ENCODE data around the gene MDC1. TPM values are rescaled to one million over a fixed set of nuclear protein-coding genes. Genes with fewer than 3 reads are reported as not detected.
"Not testable (repeated sequence)": the region's sequence is repeated elsewhere in the genome, so short reads cannot be mapped to it uniquely, and the experiment has no call there.

MDC1 gene
- total RNA-seq, 1 donor, result 12.1 TPM

DNA sequence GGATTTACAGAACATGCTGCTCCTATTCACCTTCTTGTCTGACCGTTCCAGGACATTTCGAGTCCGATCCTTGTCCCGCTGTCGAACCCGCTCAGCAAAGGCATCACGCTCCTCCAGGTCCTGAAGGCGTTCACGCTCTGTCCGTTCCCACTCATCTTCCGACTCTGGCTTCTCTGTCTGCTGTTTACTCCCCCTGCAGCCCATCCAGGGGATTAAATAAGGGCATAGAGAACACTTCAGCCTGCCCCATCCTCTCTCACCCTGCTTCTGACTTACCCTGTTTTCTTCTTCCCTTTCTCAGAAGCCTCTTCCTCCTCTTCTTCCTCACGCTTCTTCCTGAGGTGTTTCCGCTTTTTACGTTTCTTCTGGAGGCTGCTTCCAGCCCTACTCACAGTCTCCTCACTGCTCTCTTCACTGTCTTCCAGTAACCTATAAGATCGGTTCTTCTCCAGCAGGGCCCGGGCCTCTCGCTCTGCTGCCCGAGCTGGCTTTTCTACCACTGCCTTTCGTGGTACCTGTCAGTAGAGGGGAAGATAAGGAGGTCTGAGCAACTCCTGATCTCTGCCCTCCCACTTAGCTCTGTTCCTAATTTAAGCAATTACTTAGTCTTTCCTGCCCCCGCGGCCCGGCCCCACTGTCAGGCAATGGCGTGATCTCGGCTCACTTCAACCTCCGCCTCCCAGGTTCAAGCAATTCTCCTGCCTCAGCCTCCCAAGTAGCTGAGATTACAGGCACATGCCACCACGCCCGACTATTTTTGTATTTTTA, 46.1 kb downstream of the MDC1 start:
- TF ChIP-seq, protein P1, sequence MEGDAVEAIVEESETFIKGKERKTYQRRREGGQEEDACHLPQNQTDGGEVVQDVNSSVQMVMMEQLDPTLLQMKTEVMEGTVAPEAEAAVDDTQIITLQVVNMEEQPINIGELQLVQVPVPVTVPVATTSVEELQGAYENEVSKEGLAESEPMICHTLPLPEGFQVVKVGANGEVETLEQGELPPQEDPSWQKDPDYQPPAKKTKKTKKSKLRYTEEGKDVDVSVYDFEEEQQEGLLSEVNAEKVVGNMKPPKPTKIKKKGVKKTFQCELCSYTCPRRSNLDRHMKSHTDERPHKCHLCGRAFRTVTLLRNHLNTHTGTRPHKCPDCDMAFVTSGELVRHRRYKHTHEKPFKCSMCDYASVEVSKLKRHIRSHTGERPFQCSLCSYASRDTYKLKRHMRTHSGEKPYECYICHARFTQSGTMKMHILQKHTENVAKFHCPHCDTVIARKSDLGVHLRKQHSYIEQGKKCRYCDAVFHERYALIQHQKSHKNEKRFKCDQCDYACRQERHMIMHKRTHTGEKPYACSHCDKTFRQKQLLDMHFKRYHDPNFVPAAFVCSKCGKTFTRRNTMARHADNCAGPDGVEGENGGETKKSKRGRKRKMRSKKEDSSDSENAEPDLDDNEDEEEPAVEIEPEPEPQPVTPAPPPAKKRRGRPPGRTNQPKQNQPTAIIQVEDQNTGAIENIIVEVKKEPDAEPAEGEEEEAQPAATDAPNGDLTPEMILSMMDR (IDR thresholded peaks at IDR 0.05; ENCODE audit: insufficient read depth, low read length), result peak; percentile 31
- no peak for DNase-seq (ENCODE audit: low read depth)
- no peak overlapping the region for H3K4me3 ChIP-seq (ENCODE audit: low read depth, low read length)

DNA sequence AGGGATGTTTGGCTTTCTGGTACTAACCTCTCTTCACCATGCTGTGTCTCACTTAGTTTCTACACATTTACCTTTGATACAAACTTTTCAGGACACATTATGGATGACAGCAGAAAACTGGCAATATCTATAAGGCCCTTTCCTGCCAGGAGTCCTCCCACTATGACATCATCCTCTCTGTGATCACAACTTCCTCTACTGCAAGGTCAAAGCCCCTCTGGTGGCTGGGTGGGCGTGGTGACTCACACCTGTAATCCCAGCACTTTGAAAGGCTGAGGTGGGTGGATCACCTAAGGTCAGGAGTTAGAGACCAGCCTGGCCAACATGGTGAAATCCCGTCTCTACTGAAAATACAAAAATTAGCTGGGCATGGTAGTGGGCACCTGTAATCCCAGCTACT, 50.8 kb downstream of the MDC1 start:
- H3K4me3 ChIP-seq (ENCODE audit: low read depth, low read length); DNase-seq (ENCODE audit: low read depth): not testable (repeated sequence)

DNA sequence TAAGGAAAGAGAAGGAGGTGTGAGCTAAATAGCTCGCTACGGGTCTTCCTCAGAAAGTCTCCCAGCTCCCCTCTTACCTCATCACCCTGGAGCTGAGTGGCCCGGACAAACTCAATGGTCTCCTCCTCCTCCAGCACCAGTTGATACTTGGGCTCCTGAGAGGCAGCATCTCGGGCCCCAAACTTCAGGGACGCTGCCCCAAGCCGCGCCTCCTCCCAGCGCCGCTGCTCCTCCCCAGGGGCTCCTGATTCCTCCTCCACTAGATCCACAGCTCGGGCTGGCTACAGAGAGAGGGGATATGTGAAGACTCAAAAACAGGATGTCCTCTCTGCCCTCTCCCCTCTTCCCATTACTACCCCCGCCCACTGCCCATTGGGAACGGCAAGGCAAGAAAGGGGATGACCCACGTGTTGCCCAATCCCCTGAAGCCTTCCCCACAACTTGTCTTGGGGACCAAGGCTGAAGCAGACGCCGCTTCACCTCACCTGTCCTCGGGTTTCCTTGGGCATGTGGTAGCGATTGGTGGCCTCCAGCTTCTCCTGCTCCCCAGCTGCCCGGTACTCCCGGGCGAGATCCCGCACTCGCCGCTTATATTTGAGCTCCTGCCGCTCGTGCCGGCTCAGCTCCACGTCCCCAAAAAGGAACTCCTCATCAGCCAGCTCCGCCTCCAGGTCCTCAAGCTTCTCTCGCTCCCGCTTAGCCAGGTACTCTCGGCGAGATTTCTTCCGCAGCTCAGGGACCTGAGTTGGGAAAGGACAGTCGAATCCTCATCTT, 51.9 kb downstream of the MDC1 start:
- DNase-seq (ENCODE audit: low read depth), result no peak
- TF ChIP-seq, protein P1 (IDR thresholded peaks at IDR 0.05; ENCODE audit: insufficient read depth, low read length), result no peak
- no peak overlapping the region for H3K4me3 ChIP-seq (ENCODE audit: low read depth, low read length)

DNA sequence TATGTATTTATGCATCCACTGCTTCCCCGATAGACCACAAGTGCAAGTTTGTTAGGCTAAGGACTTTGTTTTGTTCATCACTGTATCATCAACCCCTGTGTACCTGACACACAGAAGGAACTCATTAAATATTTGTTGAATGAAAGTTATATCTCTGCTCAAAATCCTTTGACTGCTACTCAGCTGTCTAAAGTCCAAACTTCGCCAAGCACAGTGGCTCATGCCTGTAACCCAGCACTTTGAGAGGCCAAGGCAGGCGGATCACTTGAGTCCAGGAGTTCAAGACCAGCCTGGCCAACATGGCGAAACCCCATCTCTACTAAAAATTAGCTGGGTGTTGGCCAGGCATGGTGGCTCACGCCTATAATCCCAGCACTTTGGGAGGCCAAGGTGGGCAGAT, 59.2 kb downstream of the MDC1 start:
- H3K4me3 ChIP-seq (ENCODE audit: low read depth, low read length); DNase-seq (ENCODE audit: low read depth): not testable (repeated sequence)

DNA sequence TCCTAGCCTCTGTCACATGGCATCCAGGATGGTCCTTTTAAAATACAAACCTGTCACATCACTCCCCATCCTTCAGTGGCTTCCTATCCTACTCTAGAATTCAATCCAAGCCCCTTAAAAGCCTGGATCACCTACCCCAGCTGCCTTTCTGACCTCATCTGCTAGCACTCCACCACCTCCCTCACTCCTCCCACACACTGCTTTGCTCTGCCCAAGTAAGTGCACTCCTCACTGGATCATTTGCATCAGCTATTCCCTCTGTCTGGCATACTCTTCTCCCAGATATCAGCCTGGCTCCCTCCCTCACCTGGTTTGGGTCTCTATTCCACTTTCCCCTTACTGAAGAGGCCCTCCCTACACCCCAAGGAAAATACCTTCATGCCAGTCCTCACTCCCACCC, 59.6 kb downstream of the MDC1 start:
- DNase-seq (ENCODE audit: low read depth), result no peak
- TF ChIP-seq, protein P1 (IDR thresholded peaks at IDR 0.05; ENCODE audit: insufficient read depth, low read length), result no peak
- no peak overlapping the region for H3K4me3 ChIP-seq (ENCODE audit: low read depth, low read length)

DNA sequence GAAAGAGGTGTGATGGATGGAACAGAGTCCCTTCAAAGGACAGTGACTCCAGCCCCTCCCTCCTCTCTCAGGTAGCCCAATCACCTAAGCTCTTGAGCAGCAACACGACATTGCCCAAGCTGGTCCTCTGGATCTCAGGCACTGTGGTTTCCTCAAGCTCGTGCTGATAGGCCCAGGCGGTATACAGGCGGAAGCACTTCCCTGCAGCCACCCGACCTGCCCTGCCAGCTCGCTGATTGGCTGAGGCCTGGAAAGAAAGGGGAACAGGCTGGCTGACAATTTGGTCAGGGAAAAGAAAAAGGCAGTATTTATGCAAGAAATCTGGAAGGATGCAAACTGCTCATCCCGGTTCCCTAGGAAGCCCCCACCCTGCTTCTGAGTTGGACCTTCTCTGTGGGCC, 60.6 kb downstream of the MDC1 start:
- DNase-seq (ENCODE audit: low read depth), result no peak
- H3K4me3 ChIP-seq (ENCODE audit: low read depth, low read length), result no peak overlapping the region
- TF ChIP-seq, protein P1 (IDR thresholded peaks at IDR 0.05; ENCODE audit: insufficient read depth, low read length), result no peak

DNA sequence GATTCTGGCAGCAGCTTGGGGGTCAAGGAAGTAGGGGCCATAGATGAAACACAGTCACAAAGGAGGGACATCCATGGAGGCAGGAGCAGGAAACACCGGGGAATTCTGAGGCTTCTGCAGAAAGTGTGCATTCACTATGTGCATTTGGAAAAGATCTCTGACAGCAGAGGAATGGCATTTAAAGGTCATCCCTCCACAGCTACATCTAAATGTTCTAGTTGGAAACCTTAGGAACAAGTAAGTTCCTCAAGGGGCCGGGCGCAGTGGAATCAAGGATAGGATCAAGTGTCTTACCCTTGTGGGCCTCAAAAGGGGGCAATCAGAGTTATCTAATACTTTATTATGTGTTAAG, 61.4 kb downstream of the MDC1 start:
- no peak overlapping the region for H3K4me3 ChIP-seq (ENCODE audit: low read depth, low read length)
- DNase-seq (ENCODE audit: low read depth), result no peak
- TF ChIP-seq, protein P1 (IDR thresholded peaks at IDR 0.05; ENCODE audit: insufficient read depth, low read length), result no peak
